PC-9 (cell line): ENCODE measurements around the gene OAT. TPM values are rescaled to one million over a fixed set of nuclear protein-coding genes. Genes with fewer than 3 reads are reported as not detected.

Source experiments
- BruUV-seq: library from RNA; stranded (reverse); fragments of 400-500 nt; replicated peaks from 2 replicates; lab custom pipeline; 2021; lab: Mats Ljungman, UMichigan
- CTCF ChIA-PET: fragments of 300-600 bp; sonication (Branson Sonifier 250); formaldehyde crosslinking; loops from one replicate; lab custom pipeline; 2022; ENCODE audit warnings: antibody characterized with exemption; lab: Charles Lee
- POLR2A ChIA-PET: fragments of 300-600 bp; sonication (Branson Sonifier 250); formaldehyde crosslinking; loops from one replicate; lab custom pipeline; 2022; ENCODE audit warnings: antibody characterized with exemption; ENCODE audit not compliant: unreplicated experiment; lab: Charles Lee
- DNase-seq, 2 experiments: peaks; one replicate each; pipeline versions ENCODE4 v3.0.0 to v3.0.0-alpha.2; 2015 to 2022; ENCODE audit warnings: mixed read lengths in 1 of 2
- H2AFZ ChIP-seq: fragments of 200-600 bp; sonication (generic); 2 replicates; pipeline ENCODE4 v1.8.1; 2017; ENCODE audit warnings: antibody characterized with exemption
- H3F3A ChIP-seq: fragments of 200-600 bp; sonication (generic); 2 replicates; pipeline ENCODE4 v1.8.1; 2017; ENCODE audit warnings: antibody characterized with exemption, mild to moderate bottlenecking, low read depth; ENCODE audit not compliant: insufficient read depth
- H3K27ac ChIP-seq: fragments of 200-600 bp; sonication (generic); 2 replicates; pipeline ENCODE4 v1.6.1; 2016; ENCODE audit warnings: mixed run types
- H3K27me3 ChIP-seq: fragments of 200-600 bp; sonication (generic); 2 replicates; pipeline ENCODE4 v1.6.1; 2016; ENCODE audit warnings: low read depth, mixed run types; ENCODE audit not compliant: insufficient read depth
- H3K36me3 ChIP-seq: fragments of 200-600 bp; sonication (generic); 2 replicates; pipeline ENCODE4 v1.6.1; 2016; ENCODE audit warnings: low read depth, mixed run types
- H3K4me1 ChIP-seq: fragments of 200-600 bp; sonication (generic); replicated peaks from 2 replicates; pipeline ENCODE4 v1.6.1; 2016; ENCODE audit warnings: mixed run types; ENCODE audit not compliant: insufficient read depth
- H3K4me2 ChIP-seq: fragments of 200-600 bp; sonication (generic); 2 replicates; pipeline ENCODE4 v1.6.1; 2017; ENCODE audit warnings: mixed run types
- H3K4me3 ChIP-seq: fragments of 200-600 bp; sonication (generic); 2 replicates; pipeline ENCODE4 v1.6.1; 2016; ENCODE audit warnings: mixed run types
- H3K79me2 ChIP-seq: fragments of 200-600 bp; sonication (generic); 2 replicates; pipeline ENCODE4 v1.6.1; 2017; ENCODE audit warnings: low read depth, mixed run types
- H3K9me2 ChIP-seq: fragments of 200-600 bp; sonication (generic); 2 replicates; pipeline ENCODE4 v1.8.1; 2017; ENCODE audit warnings: mild to moderate bottlenecking; ENCODE audit not compliant: insufficient read depth
- H3K9me3 ChIP-seq: fragments of 200-600 bp; sonication (generic); 2 replicates; pipeline ENCODE4 v1.8.1; 2016; ENCODE audit warnings: low read depth; ENCODE audit not compliant: insufficient read depth
- H4K20me1 ChIP-seq: fragments of 200-600 bp; sonication (generic); 2 replicates; pipeline ENCODE4 v1.8.1; 2017; ENCODE audit not compliant: insufficient read depth
- CTCF ChIP-seq: fragments of 200-600 bp; sonication (generic); conservative IDR thresholded peaks from 2 replicates; pipeline ENCODE4 v1.6.1; 2017; ENCODE audit warnings: mixed run types, antibody characterized with exemption, mild to moderate bottlenecking, moderate library complexity
- EZH2 ChIP-seq: fragments of 200-600 bp; sonication (generic); IDR thresholded peaks from 2 replicates; pipeline ENCODE4 v1.8.0; 2017; ENCODE audit warnings: antibody characterized with exemption, low read depth
- intact Hi-C: fragments of 100-400 bp; cut with micrococcal nuclease; formaldehyde crosslinking; loops from one replicate; pipeline ENCODE4 v1.10.0; 2022; ENCODE audit not compliant: unreplicated experiment
- total RNA-seq: library from RNA; stranded (reverse); gene quantifications from 2 replicates; pipeline ENCODE4 v1.2.3, GENCODE V29; 2021

Gene OAT
- total RNA-seq, 1 experiment from 2014 or later: 130 TPM

GRCh38 chr10:124380256-124380995, 38.3 kb downstream of the OAT start:
- no peaks in the 10 kb centered on the region for H4K20me1 ChIP-seq
- H3K4me1 ChIP-seq: peaks cover 9% of the 10 kb centered on the region
- H3F3A ChIP-seq: no peaks in the 10 kb centered on the region; the same call in 1 of the 2 replicates
- intact Hi-C loops: loop anchor here (10.0 kb wide), 1 partner anchor 226 kb away; no protein-coding TSS in a partner anchor
- no peak overlapping the region for H3K4me2 ChIP-seq
- no peaks in the 10 kb centered on the region for H3K36me3 ChIP-seq
- CTCF ChIA-PET: no interaction called here
- no TSS peak for BruUV-seq
- H2AFZ ChIP-seq: no peak overlapping the region
- H3K79me2 ChIP-seq: no peaks in the 10 kb centered on the region
- no peaks in the 10 kb centered on the region for H3K9me3 ChIP-seq
- H3K27ac ChIP-seq: no peak overlapping the region
- POLR2A ChIA-PET: no interaction called here
- DNase-seq: no peak
- TF ChIP-seq CTCF (no peak), EZH2 (no peak)
- no peaks in the 10 kb centered on the region for H3K9me2 ChIP-seq
- H3K27me3 ChIP-seq: no peaks in the 10 kb centered on the region
- no peak overlapping the region for H3K4me3 ChIP-seq

GRCh38 chr10:124379609-124380193, 39.0 kb downstream of the OAT start:
- Histone ChIP-seq H2AFZ (no peak overlapping the region), H3K27me3 (no peaks in the 10 kb centered on the region), H3K4me1 (peaks cover 9% of the 10 kb centered on the region), H3K36me3 (no peaks in the 10 kb centered on the region), H3K4me3 (no peak overlapping the region), H3K9me3 (no peaks in the 10 kb centered on the region), H3K4me2 (no peak overlapping the region; the same call in 1 of the 2 replicates), H4K20me1 (no peaks in the 10 kb centered on the region), H3K79me2 (no peaks in the 10 kb centered on the region), H3F3A (no peaks in the 10 kb centered on the region; the same call in 1 of the 2 replicates), H3K27ac (no peak overlapping the region), H3K9me2 (no peaks in the 10 kb centered on the region)
- CTCF ChIA-PET: no interaction called here
- POLR2A ChIA-PET: no interaction called here
- TF ChIP-seq EZH2 (no peak), CTCF (no peak)
- DNase-seq: no peak
- BruUV-seq: no TSS peak
- intact Hi-C loops: loop anchor here (10.0 kb wide), 1 partner anchor 225 kb away; no protein-coding TSS in a partner anchor

GRCh38 chr10:124378881-124379471, 39.7 kb downstream of the OAT start:
- Histone ChIP-seq H3K9me3 (no peaks in the 10 kb centered on the region), H2AFZ (no peak overlapping the region), H3K36me3 (no peaks in the 10 kb centered on the region), H3K27ac (no peak overlapping the region; the same call in 1 of the 2 replicates), H3K4me2 (peak overlapping the region; percentile 66), H3K4me3 (no peak overlapping the region), H3K79me2 (no peaks in the 10 kb centered on the region), H4K20me1 (no peaks in the 10 kb centered on the region), H3K27me3 (no peaks in the 10 kb centered on the region), H3F3A (no peaks in the 10 kb centered on the region; the same call in 1 of the 2 replicates), H3K4me1 (peaks cover 9% of the 10 kb centered on the region), H3K9me2 (no peaks in the 10 kb centered on the region)
- no TSS peak for BruUV-seq
- POLR2A ChIA-PET: interaction anchor here (0.6 kb wide), 1 partner anchor 222 kb away, joined by 3 read pairs; no protein-coding TSS in a partner anchor
- DNase-seq: peak; percentile 73 to 83
- intact Hi-C loops: no loop called here
- TF ChIP-seq EZH2: no peak
- no peak for TF ChIP-seq CTCF
- CTCF ChIA-PET: interaction anchor here (0.5 to 0.6 kb wide), 3 partner anchors 10 to 963 kb away, joined by 3 to 4 read pairs (median 3); no protein-coding TSS in a partner anchor
